ENCODE measurements around the gene TGFB1I1. TPM values are rescaled to one million over a fixed set of nuclear protein-coding genes. Genes with fewer than 3 reads are reported as not detected.
A peak's percentile ranks its signal among the peaks of the same experiment; 100 is the strongest.

Gene TGFB1I1
- total and polyA plus RNA-seq, 2 of the 13 experiments (the other 11 are each of a cell fraction or from before 2014, with no cell fraction given) = 0.80 to 2.9 TPM

- Histone ChIP-seq H3K4me2 (ENCODE audit: low read depth, low read length) (peak overlapping the region; percentile 100), H3K4me3 (replicated peaks in 1 of 3; ENCODE audit: insufficient read depth in 1 of 3, low read depth in 2 of 3, low read length in 3 of 3) (peak overlapping the region; percentile 71 to 94 (median 92)), H4K20me1 (ENCODE audit: insufficient read depth, low read length) (no peaks in the 10 kb centered on the region), H2AFZ (ENCODE audit: low read length) (no peak overlapping the region), H3K36me3 (replicated peaks in 1 of 2; ENCODE audit: control insufficient read depth in 1 of 2, insufficient read depth in 2 of 2, low read length in 2 of 2) (no peaks in the 10 kb centered on the region), H3K79me2 (ENCODE audit: insufficient read depth, low read length) (no peaks in the 10 kb centered on the region), H3K9me3 (ENCODE audit: low read length) (no peaks in the 10 kb centered on the region), H3K9ac (ENCODE audit: insufficient read depth, low read depth, low read length) (peak overlapping the region; percentile 74), H3K4me1 (ENCODE audit: insufficient read depth, low read length) (peaks cover 77% of the 10 kb centered on the region), H3K27ac (ENCODE audit: extremely low read length, insufficient read depth, low read length) (peak overlapping the region; percentile 80), H3K27me3 (ENCODE audit: control insufficient read depth in 1 of 2, insufficient read depth in 2 of 2, low read length in 2 of 2) (peaks cover 0 to 16% of the 10 kb centered on the region in 2 experiments; a peak in 3 of 5 replicates)
- intact Hi-C loops (cut with micrococcal nuclease; ENCODE audit: unreplicated experiment) (loop anchor here (1.0 to 5.0 kb wide), 3 partner anchors 17 to 221 kb away; partner anchors contain the start of genes ARMC5 and RUSF1), in situ Hi-C loops (cut with HindIII; ENCODE audit: extremely low pct_ligation_motif_present, low pct_unique_long_range_greater_than_20kb) (no loop called here)
- DNase-seq (ENCODE audit: low spot score) (peak; percentile 63), ATAC-seq (peak; percentile 63), FAIRE-seq (no peak)
- POLR2A ChIA-PET = interaction anchor here (0.9 to 5.0 kb wide), 14 partner anchors 8 to 397 kb away, joined by 4 to 110 read pairs (median 7); partner anchors contain the start of genes ARMC5, FUS, RUSF1 and ZNF267
- no TSS peak for BruUV-seq (replicated peaks)
- CTCF ChIA-PET (ENCODE audit: low intra/inter-chr PET ratio, low total read pairs) = no interaction called here
- WGBS (ENCODE audit: low lambda C conversion rate) = 31% methylated on average over 47 of the region's 68 CpGs
- 0 out of 2 replicates have a peak, but pooled peaks have one; percentile 8 for TF ChIP-seq SMAD9 (CRISPR knock-in tag; IDR thresholded peaks at IDR 0.05)
- no peak for TF ChIP-seq HMG20A (CRISPR knock-in tag; IDR thresholded peaks at IDR 0.05; ENCODE audit: borderline replicate concordance)
- no peak for TF ChIP-seq IRF9 (CRISPR knock-in tag; IDR thresholded peaks at IDR 0.05; ENCODE audit: borderline replicate concordance)
- no peak for TF ChIP-seq SAFB2 (CRISPR knock-in tag; IDR thresholded peaks at IDR 0.05; ENCODE audit: borderline replicate concordance, low read depth)
- no peak for TF ChIP-seq SIX1 (CRISPR knock-in tag; IDR thresholded peaks at IDR 0.05; ENCODE audit: borderline replicate concordance)
- no peak for TF ChIP-seq SMAD3 (CRISPR knock-in tag; IDR thresholded peaks at IDR 0.05)
- no peak for TF ChIP-seq KDM5A (IDR thresholded peaks at IDR 0.05; ENCODE audit: borderline replicate concordance, low read length)
- TF ChIP-seq ZFP90 (CRISPR knock-in tag; IDR thresholded peaks at IDR 0.05; ENCODE audit: borderline replicate concordance) = peak; percentile 26; the same call in 1 of the 2 replicates
- no peak for TF ChIP-seq ELF1 (CRISPR knock-in tag; IDR thresholded peaks at IDR 0.05)
- TF ChIP-seq AGO2 (optimal IDR thresholded peaks at IDR 0.05; ENCODE audit: low read depth, low read length) = peak; percentile 43
- TF ChIP-seq ZSCAN29 (CRISPR knock-in tag; conservative IDR thresholded peaks at IDR 0.05) = no peak
- TF ChIP-seq ZNF724P (CRISPR knock-in tag; IDR thresholded peaks at IDR 0.05; ENCODE audit: borderline replicate concordance) = peak; percentile 71; the same call in 1 of the 2 replicates
- no peak for TF ChIP-seq ZNF251 (CRISPR knock-in tag; IDR thresholded peaks at IDR 0.05)
- no peak for TF ChIP-seq SMC3 (IDR thresholded peaks at IDR 0.05; ENCODE audit: low read length)
- no peak for TF ChIP-seq SCMH1 (CRISPR knock-in tag; IDR thresholded peaks at IDR 0.05; ENCODE audit: borderline replicate concordance)
- TF ChIP-seq, protein P1, sequence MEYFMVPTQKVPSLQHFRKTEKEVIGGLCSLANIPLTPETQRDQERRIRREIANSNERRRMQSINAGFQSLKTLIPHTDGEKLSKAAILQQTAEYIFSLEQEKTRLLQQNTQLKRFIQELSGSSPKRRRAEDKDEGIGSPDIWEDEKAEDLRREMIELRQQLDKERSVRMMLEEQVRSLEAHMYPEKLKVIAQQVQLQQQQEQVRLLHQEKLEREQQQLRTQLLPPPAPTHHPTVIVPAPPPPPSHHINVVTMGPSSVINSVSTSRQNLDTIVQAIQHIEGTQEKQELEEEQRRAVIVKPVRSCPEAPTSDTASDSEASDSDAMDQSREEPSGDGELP (IDR thresholded peaks at IDR 0.05; ENCODE audit: borderline replicate concordance, low read depth) = peak; percentile 63; the same call in 1 of the 2 replicates
- TF ChIP-seq ZNF329 (CRISPR knock-in tag; IDR thresholded peaks at IDR 0.05; ENCODE audit: low read depth) = no peak
- TF ChIP-seq ZNF780A (CRISPR knock-in tag; IDR thresholded peaks at IDR 0.05) = no peak
- no peak for TF ChIP-seq GTF2F1 (IDR thresholded peaks at IDR 0.05; ENCODE audit: low read length)
These were observed 4.6 kb downstream of the TGFB1I1 start for GRCh38 chr16:31476303-31477219.
